GOT3 (cell line): ENCODE results near the gene U2AF2.

Experiments used
- DNase-seq: peaks from one replicate; lab custom pipeline; 2025; ENCODE audit warnings: mixed read lengths; lab: John Stamatoyannopoulos, UW

The U2AF2 gene

DNA sequence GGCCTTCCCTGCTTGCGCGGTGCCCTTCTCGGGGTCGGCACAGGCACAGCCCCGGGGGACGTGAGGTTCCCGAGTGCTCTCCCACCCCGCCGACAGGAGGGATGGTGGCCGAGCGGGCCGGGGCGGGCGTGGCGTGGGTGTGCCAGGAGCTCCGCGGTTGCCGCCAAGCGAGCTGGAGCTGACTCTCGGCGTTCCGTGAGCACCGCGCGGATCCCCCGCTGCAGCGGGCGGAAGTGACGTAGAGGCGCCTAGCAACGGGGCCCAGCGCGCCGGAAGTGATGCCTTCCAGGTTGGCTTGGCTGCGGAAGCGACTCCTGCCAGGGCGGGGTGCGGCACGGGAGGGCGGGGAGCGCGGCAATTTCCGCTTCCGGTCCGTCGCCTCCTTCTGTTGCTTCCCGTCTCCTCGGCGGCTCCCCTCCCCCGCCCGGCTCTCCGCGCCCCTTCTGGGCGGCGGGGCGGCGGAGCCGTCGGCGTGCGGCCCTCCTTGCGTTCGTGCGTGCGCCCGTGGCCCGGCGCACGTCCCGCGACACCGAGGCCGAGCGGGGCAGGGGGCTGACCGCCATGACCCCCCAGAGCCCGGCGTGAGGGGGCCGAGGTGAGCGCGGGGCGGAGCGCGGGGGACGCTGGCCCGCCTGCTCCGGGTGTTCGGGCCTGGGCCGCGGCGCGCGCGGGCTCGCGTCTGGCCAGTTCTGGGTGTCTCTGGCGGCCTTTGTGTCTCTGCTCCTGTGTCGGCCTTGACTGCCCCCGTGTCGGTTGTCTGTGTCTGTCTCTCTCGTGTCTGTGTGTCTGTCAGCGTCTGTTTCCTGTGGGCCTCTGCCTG lies 20.2 kb downstream of the U2AF2 start, which contains the start of gene EPN1:
Gene EPN1 (plus strand): TSS at position 386 of the 820 bp plus-strand sequence. CDS start 3,402 bp downstream, outside the sequence.
- DNase-seq = peak; percentile 88

DNA sequence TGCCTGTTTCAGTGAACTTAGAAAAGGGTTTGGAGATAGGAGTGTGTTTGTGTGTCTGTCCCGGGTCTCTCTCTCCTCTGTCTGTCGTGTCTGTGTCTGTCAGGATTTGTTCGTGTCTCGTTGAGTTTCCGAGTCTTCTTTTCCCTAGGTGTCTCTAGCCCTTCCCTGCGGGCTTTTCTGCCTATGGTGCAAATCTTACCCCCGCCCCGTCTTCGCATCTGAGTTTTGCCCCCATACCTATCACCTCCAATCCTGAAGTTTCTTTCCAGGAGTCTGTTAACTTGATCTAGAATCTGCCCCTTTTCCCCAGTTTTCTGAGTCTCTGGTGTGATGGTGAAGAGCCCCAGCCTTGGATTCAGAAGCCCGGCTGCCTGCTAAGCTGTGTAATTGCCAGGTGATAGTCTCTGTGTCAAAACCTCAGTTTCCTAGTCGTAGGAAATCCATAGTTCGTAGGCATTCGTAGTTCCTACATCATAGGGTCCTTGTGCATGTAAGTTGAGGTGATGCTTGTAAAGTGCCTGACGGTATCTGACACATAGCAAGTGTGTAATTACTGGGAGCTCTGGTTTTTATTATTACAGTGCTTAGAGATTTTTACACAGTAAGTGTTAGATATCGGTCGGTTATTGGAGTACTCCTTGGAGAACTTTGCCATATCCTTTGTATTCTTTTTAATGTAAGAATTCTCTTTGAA lies 21.0 kb downstream of the U2AF2 start:
- DNase-seq = no peak

DNA sequence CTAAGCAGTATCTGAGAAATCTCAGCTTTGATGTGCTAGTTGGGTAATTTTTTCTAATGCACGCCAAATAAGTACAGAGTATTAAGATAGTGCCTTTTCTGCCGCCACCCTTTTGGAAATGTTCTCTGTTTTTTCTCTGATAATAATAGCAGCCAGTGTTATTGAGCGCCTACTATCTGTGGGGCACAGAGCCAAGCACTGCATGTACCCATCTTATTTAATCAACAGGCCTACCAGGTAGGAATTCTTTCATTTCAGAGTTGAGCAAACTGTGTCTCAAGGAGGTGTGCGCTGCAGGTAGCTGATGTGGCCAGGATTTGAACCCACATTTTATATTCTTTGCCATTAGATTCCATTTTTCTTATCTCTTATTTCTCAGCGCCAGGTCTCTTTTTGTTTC lies 21.5 kb downstream of the U2AF2 start:
- no peak for DNase-seq

DNA sequence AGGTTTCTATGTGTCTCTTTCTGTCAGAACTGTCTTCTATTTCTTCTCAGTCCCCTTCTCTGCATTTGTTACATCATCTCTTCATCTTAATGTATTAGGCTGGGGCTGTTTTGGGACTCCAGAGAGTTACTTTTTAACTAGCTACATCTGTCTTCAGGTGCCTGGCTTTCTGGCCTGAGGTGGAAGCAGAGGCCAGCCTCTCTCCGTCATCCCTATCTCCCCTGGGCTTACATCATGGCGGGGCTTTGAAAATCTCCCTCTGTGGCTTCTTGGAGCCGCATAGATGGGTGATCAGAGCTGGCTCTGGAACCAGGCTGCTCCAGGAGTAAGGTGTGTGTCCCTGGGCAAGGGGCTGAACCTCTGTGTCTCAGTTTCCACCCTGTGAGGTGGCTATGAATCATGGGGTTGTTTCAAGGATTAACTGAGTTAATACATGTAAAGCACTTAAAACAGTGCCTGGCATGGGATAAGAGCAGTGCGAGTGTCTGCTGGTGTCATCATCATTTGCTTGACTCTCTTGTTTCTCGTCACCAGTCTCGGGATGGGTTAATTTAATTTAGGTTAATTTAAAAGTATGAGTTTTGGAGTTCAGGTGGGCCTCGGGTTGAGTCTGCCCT lies 22.2 kb downstream of the U2AF2 start:
- no peak for DNase-seq

DNA sequence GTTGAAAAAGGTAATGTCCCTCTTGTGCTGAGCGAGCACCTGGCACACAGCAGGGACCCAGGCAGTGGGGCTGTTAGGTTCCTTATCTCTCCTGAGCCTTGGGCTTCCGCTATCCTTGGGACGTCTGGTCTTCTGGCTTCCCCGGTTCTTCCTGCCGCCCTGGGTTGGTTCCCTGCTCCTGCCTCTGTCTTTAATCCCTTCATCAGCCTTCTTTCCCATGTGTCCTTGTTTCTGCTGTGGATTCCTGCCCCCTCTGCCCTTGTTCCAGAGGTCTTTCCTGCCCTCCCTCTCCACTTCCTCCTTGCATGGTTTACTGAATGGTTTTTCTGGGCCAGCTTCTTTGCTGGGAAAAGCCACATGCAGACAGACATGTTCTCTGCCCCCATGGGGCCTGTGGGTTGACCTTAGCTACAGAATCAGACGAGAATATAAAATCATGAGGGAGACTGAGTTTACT lies 22.8 kb downstream of the U2AF2 start:
- DNase-seq = no peak

DNA sequence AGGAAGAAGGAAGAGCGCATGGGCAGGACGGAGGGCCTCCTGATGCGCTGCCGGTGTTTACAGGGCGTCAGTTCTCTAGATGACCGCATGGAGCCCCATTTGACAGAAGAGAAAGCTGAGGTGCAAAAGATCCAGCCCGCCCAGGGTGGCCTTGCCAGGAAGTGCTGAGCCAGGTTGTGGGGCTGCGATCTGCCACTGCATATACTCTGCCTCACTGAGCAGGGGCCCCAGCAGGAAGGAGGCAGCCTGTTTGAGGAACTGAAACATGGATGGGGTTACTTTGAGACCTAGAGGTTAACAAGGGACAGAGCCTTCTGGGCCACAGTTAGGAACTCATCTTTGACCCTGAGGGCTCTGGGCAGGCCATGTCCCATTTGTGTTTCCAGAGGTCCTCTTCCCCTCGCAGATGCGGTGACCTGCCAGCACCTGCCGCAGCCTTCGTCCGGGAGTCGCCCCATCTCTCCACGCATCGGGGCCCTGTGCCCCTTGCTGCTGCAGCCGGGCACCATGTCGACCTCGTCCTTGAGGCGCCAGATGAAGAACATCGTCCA lies 23.4 kb downstream of the U2AF2 start:
- DNase-seq = no peak

DNA sequence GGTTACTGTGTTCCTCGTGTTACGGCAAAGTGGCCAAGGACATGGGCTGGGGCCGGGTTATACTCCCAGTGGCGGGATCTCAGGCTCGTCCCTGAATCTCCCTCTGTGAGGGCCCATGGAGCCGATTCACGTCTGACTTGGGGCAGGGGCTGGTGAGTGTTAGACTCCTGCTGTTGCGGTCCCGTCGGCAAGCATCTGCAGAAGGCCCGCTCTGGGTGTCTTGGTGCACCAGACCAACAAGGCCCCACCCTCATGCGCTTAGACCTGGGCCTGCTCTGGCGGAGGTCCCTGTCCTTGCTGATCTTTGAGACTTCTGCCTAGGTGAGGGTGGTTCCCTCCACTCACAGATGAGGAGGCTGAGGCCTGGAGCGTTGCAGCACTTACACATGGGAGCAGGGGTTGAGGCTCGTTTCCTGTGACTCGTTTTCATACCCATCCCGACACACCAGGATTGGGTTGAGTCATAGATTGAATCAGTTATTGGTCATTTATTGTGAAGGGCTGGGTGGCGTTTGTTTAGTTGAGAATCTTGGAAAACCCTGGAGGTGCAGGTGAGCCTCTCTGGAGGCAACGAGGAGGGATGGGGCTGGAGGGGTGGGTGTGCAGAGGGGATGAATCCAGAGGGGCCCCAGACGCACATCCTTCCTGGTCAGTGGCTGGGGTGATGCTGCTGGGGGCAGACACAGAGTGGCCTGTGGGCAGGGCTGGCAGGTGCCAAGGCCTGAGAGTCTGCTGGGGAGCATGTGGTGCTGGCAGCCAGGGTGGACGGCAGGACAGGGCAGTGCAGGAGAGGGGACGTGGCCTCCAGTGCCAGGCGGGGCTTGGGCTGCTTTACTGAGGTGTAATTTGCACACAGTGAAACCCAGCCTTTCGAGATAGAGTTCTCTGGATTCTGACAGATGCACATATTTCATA lies 24.8 kb downstream of the U2AF2 start:
- DNase-seq = no peak

DNA sequence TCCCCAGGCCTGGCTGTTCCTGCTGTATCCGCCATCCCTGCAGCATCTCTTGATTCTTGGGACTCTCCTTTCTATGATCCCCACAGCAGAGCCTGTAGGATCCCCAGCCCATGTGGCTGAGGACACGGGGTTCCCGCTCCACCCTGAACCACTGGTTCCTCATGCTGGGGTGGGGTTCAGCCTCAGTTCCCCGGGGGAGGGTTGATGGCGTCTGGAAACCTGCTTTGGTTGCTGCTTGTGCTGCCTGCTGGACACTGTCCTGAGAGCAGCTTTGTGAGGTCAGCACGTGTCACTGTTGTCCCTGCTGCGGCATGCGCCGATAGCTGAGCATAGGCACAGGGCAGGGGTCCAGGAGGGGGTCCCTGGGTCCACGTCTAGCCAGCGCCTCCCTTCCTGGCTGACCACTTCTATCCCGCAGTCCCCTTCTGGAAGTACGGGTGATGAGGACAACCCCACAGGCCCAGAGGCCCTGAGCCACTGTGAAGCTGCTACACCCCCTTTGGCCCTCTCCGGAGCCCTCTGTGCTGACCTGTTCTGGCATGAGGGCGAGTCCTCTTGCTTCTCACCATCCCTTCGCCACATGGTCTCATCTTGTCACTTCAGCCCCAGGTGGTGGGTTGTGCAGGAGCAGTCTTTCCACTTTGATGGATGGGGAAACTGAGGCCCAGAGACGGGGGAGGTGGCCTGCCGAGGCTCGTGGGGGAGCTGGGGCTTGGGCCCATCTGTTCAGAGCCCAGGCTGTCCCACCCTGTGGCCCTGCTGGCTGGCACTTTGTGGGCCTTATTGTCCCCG lies 25.7 kb downstream of the U2AF2 start:
- no peak for DNase-seq

DNA sequence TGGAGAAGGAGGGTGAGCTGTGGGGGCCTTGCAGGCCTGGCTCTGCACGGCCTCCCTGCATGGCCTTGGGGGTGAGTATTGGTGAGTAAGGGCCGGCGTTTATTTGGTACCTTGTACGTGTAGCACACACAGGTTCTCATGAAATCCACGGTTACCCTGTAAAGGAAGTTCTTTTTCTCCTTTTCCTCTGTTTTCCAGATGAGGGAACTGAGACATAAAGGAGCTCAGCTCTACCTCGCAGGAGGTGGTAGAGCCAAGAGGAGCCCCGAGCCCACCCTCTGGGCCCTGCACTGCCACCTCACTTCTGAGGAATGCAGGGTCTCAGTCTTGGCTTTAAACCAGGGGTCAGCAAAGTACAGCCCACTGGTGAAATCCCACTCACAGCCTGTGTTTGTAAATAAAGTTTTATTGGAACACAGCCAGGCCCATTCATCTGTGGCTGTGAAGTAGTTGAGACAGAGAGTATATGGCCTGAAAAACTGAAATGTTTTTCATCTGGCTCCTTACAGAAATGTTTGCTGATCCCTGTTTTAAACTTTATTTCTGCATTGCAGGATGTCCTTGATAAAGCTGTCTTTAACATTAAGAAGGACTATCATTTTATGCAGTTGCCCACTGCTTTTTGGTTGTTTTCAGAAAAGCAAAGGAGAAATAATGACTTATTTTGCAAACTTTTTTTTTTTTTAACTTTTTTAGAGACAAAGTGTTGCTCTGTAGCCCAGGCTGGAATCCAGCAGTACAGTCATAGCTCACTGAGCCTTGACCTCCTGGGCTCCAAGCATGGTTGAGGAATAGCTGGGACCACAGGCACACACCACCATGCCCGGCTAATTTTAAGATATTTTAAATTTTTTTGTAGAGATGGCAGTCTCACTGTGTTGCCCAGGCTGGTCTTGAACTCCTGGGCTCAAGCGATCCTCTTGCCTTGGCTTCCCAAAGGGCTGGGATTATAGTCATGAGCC lies 26.6 kb downstream of the U2AF2 start:
- no peak for DNase-seq

DNA sequence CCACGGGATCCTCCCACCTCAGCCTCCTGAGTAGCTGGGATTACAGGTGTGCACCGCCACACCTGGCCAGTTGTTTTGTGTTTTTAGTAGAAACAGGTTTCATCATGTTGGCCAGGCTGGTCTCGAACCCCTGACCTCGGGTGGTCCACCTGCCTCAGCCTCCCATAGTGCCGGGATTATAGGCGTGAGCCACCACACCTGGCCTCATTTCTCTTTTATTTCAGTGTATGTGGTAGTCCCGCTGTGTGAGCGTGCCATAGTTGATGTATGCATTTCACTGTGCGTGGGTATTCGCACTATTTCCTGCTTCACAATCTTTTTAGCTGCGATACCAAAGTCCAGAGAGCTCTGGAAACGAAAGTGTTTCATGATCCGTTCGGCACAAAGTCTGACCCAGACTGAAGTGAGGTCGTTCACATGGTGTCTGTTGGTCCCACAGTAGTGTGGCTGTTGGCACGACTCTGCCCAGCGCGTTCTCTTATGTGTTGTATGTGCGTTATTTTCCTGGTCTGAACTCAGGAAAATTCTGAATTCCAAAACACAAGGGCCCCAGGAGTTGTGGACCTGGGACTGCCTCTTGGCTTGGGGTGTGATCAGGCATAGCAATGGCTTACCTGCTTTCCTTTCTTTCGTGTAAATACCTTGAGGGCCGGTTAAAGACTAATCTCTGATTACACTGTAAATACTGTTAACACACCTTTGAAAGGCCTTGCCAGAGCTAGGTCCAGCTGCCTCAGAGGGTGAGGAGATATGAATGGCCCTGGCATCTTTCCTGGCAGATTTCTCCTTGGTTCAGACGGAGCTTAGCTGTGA lies 28.8 kb downstream of the U2AF2 start:
- no peak for DNase-seq

DNA sequence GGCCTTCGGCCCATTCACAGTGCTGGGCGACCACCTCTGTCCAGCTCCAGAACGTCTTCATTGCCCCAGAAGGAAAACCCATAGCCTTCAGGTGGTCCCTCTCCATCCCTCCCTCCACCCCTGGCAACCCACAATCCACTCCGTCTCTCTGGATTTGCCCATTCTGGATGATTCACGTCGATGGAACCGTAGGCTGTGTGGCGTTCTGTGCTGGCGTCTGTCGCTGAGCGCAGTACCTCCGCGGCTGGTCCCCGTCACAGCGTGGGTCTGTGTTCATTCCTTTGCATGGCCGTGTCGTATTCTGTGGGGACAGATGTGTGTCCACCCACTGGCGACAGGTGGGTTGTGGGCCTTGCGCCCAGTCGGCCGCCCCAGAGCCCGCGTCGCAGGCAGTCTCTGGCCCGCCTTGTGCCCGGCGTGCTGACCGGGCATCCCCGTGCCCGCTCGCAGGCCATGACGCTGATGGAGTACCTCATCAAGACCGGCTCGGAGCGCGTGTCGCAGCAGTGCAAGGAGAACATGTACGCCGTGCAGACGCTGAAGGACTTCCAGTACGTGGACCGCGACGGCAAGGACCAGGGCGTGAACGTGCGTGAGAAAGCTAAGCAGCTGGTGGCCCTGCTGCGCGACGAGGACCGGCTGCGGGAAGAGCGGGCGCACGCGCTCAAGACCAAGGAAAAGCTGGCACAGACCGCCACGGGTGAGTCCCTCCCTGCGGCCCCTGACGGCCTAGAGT lies 30.3 kb downstream of the U2AF2 start:
- DNase-seq = no peak

DNA sequence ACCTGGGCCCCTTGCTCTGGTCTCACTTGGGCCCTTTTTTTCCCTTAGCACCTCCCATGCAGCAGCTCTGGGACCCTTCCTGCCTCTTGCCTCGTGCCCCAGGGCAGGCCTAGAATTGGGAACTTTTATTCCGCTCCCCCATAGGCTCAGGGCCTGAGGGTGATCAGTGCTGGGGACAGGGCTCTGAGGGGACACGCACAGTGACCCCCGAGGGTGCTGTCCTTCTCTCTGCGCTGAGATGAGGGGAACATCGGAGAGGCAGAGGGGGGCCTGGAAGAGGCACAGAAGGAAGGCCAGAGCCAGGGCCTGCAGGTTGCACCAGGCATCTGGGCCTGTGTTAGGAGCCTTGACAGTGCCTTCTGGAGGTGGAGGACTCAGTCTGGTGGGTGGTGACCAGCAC lies 30.9 kb downstream of the U2AF2 start:
- no peak for DNase-seq

DNA sequence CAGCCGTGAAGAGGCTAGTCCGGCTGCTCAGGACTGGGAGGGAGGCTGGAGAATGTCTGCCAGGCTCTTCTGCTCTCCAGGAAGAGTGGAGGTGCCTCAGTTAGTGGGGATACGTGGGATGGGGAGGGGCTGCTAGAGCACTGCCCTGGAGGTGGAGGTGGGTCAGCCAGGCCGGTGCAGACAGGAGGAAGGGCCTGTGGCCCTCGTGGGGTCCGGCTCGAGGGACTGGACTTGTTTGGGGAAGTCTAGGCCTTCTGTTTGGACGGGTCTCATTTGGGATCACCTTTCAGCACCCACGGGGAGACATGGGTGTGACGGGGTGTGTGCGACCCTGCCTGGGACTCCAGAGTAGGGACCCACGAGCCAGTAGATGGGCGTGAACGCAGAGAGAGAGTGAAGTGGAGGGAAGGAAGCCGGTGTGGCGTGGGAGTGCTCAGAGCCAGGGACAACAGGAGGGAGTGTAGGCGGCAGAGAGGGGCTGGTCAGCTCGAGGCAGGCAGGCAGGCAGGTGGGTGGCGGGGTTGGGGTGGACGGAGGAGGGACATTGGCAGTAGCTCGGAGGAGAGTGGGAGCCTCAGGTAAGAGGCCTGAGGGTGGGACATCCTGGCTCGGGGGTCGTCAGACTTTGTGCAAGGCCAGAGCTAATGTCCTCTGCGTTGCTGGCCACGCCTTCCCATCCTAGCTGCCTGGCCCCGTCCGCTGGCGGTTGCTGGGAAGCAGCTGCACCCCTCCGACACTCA lies 31.6 kb downstream of the U2AF2 start:
- DNase-seq = no peak

DNA sequence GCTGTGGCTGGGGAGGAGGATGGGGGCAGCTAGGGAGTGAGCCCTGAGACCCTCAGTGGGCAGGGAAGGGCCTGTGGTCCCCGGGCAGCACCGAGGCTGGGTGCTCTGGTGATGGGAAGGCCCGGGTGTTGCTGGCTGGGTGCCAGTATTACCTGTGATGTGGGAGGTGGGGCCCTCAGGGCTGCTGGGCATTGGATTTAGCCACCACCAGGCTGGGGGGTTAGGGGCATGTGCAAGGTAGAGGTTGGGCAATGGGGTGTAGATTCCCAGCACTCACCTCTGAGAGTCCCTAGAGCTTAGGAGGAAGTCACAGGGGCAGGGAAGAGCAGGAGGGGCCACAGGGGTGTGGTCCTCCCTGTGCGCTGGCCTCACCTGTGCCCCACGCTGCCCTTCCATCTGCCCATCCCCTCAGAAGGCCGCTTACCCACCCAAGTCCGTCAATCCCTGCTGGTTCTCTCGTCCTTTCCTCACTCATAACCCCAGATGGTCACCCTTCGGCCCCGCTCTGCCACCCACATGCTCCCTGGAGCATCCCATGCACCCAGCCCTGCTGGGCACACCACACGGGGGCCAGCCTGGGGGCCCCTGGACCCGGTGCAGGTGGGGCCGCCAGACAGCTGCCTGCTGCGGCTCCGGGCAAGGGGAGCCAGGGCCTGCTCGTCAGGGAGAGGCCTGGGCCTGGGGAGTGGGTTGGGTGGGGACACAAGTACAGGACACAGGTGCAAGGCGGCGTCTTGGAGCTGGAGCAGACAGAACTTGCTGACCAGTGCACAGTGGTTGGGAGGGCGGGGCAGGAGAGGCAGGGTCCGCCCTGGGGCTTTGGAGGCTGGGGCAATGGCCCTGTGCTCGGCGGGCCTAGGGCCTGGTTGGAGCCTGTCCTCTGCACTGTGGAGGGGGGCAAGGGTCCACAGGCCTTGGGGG lies 32.7 kb downstream of the U2AF2 start:
- no peak for DNase-seq

DNA sequence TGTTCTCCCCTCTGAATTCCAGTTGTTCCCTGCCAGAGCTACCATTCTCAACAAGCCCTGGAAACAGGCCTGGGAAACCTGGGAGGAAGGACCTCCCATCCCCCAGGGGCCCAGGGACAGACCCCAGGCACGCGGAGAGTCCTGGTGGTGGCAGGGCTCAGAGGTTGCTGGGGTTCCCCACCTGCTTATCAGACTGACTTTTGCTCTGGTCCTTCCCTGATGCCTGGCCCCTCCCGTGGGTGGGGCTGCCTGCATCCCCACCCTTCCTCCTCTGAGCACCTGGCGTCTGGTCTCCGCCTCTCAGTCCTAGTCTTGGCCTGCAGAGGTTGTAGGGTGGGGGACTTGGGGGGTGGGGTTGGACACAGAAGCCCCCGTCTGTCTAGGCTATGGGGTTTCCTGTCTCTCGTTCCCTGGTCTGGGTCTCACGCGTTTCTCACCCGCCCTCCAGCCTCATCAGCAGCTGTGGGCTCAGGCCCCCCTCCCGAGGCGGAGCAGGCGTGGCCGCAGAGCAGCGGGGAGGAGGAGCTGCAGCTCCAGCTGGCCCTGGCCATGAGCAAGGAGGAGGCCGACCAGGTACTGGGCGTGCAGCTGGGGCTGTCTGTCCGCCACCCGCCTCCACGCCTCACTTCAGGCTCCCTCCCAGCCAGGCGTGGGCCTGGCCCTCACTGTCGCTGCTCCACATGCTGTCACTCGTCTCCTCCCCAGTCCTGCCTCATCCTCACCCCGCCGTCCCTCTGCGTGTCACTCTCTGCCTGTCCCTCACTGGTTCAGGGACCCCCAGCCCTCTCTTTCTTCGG lies 33.8 kb downstream of the U2AF2 start:
- no peak for DNase-seq
